ENCODE data around the gene STAP2.
"Not testable (repeated sequence)": the region's sequence is repeated elsewhere in the genome, so short reads cannot be mapped to it uniquely, and the experiment has no call there.

STAP2 gene

GRCh38 chr19:4349225-4349624 is 10.6 kb upstream of the STAP2 start:
- not testable (repeated sequence) for H4K91ac ChIP-seq (ENCODE audit: low read length); H3K14ac ChIP-seq (ENCODE audit: low read length in 2 of 2); H2BK120ac ChIP-seq (ENCODE audit: low read depth, low read length); H3K18ac ChIP-seq (ENCODE audit: low read depth in 1 of 2, low read length in 2 of 2); H2BK15ac ChIP-seq (ENCODE audit: low read depth, poor library complexity, severe bottlenecking); H3K4me3 ChIP-seq (ENCODE audit: insufficient read depth in 1 of 2, low read depth in 1 of 2, low read length in 2 of 2); H3K9me3 ChIP-seq (ENCODE audit: control insufficient read depth, low read length); H2BK5ac ChIP-seq (ENCODE audit: low read depth, low read length, poor library complexity, severe bottlenecking); H3K27ac ChIP-seq (ENCODE audit: low read length, poor library complexity, severe bottlenecking); H2AFZ ChIP-seq (ENCODE audit: low read depth, low read length); H3K27me3 ChIP-seq (ENCODE audit: control insufficient read depth in 1 of 2, insufficient read depth in 1 of 2, low read length in 2 of 2); H3K4ac ChIP-seq (ENCODE audit: low read depth in 1 of 2, low read length in 2 of 2); H3K9ac ChIP-seq (ENCODE audit: low read length); H2BK12ac ChIP-seq (ENCODE audit: low read length in 2 of 2); H3K4me1 ChIP-seq (ENCODE audit: control insufficient read depth, insufficient read depth, low read depth, low read length); H3K79me1 ChIP-seq (replicated peaks; ENCODE audit: low read length, poor library complexity, severe bottlenecking); H2AK5ac ChIP-seq (ENCODE audit: low read length, severe bottlenecking); H3K4me2 ChIP-seq (ENCODE audit: low read length, poor library complexity, severe bottlenecking); H3K23ac ChIP-seq (ENCODE audit: low read length in 2 of 2); H4K8ac ChIP-seq (ENCODE audit: low read length); DNase-seq
- 96% methylated on average over 16 of the region's 16 CpGs for WGBS
- H3K36me3 ChIP-seq (ENCODE audit: control insufficient read depth in 1 of 2, insufficient read depth in 2 of 2, low read depth in 1 of 2, low read length in 2 of 2) = peaks cover 5 to 26% of the 10 kb centered on the region in 2 experiments

GRCh38 chr19:4347521-4347920 is 8.9 kb upstream of the STAP2 start:
- H3K23ac ChIP-seq (ENCODE audit: low read length in 2 of 2) = no peak overlapping the region
- H2BK12ac ChIP-seq (ENCODE audit: low read length in 2 of 2) = no peak overlapping the region
- H3K9ac ChIP-seq (ENCODE audit: low read length) = no peak overlapping the region
- H4K91ac ChIP-seq (ENCODE audit: low read length) = no peak overlapping the region
- no peak overlapping the region for H3K18ac ChIP-seq (ENCODE audit: low read depth in 1 of 2, low read length in 2 of 2)
- H3K36me3 ChIP-seq (ENCODE audit: control insufficient read depth in 1 of 2, insufficient read depth in 2 of 2, low read depth in 1 of 2, low read length in 2 of 2) = peaks cover 4 to 17% of the 10 kb centered on the region in 2 experiments
- H3K14ac ChIP-seq (ENCODE audit: low read length in 2 of 2) = no peak overlapping the region
- no peak overlapping the region for H3K27ac ChIP-seq (ENCODE audit: low read length, poor library complexity, severe bottlenecking)
- H3K4me3 ChIP-seq (ENCODE audit: insufficient read depth in 1 of 2, low read depth in 1 of 2, low read length in 2 of 2) = no peak overlapping the region
- H4K8ac ChIP-seq (ENCODE audit: low read length) = no peak overlapping the region
- H3K9me3 ChIP-seq (ENCODE audit: control insufficient read depth, low read length) = no peaks in the 10 kb centered on the region
- no peaks in the 10 kb centered on the region for H3K27me3 ChIP-seq (ENCODE audit: control insufficient read depth in 1 of 2, insufficient read depth in 1 of 2, low read length in 2 of 2)
- no peak overlapping the region for H2BK120ac ChIP-seq (ENCODE audit: low read depth, low read length)
- 10% methylated on average over 3 of the region's 6 CpGs for WGBS
- H3K4ac ChIP-seq (ENCODE audit: low read depth in 1 of 2, low read length in 2 of 2) = no peak overlapping the region
- peaks cover 7% of the 10 kb centered on the region for H3K4me1 ChIP-seq (ENCODE audit: control insufficient read depth, insufficient read depth, low read depth, low read length)
- no peak overlapping the region for H2AFZ ChIP-seq (ENCODE audit: low read depth, low read length)
- H2BK5ac ChIP-seq (ENCODE audit: low read depth, low read length, poor library complexity, severe bottlenecking) = no peak overlapping the region
- H3K79me1 ChIP-seq (replicated peaks; ENCODE audit: low read length, poor library complexity, severe bottlenecking) = peaks cover 12% of the 10 kb centered on the region
- H3K4me2 ChIP-seq (ENCODE audit: low read length, poor library complexity, severe bottlenecking) = no peak overlapping the region
- DNase-seq = peak; percentile 98
- H2BK15ac ChIP-seq (ENCODE audit: low read depth, poor library complexity, severe bottlenecking) = no peak overlapping the region
- no peak overlapping the region for H2AK5ac ChIP-seq (ENCODE audit: low read length, severe bottlenecking)

GRCh38 chr19:4346020-4346383 is 7.4 kb upstream of the STAP2 start:
- Histone ChIP-seq H3K4me2 (ENCODE audit: low read length, poor library complexity, severe bottlenecking) (no peak overlapping the region), H2AFZ (ENCODE audit: low read depth, low read length) (no peak overlapping the region), H3K9me3 (ENCODE audit: control insufficient read depth, low read length) (no peaks in the 10 kb centered on the region), H3K36me3 (ENCODE audit: control insufficient read depth in 1 of 2, insufficient read depth in 2 of 2, low read depth in 1 of 2, low read length in 2 of 2) (peaks cover 4 to 17% of the 10 kb centered on the region in 2 experiments), H3K27me3 (ENCODE audit: control insufficient read depth in 1 of 2, insufficient read depth in 1 of 2, low read length in 2 of 2) (no peaks in the 10 kb centered on the region), H3K79me1 (replicated peaks; ENCODE audit: low read length, poor library complexity, severe bottlenecking) (peaks cover 13% of the 10 kb centered on the region), H3K23ac (ENCODE audit: low read length in 2 of 2) (no peak overlapping the region), H4K91ac (ENCODE audit: low read length) (no peak overlapping the region), H3K27ac (ENCODE audit: low read length, poor library complexity, severe bottlenecking) (no peak overlapping the region), H3K4me1 (ENCODE audit: control insufficient read depth, insufficient read depth, low read depth, low read length) (peaks cover 12% of the 10 kb centered on the region), H3K18ac (ENCODE audit: low read depth in 1 of 2, low read length in 2 of 2) (no peak overlapping the region), H3K4me3 (ENCODE audit: insufficient read depth in 1 of 2, low read depth in 1 of 2, low read length in 2 of 2) (no peak overlapping the region), H2BK5ac (ENCODE audit: low read depth, low read length, poor library complexity, severe bottlenecking) (no peak overlapping the region), H2AK5ac (ENCODE audit: low read length, severe bottlenecking) (no peak overlapping the region), H2BK120ac (ENCODE audit: low read depth, low read length) (no peak overlapping the region), H3K9ac (ENCODE audit: low read length) (no peak overlapping the region), H3K4ac (ENCODE audit: low read depth in 1 of 2, low read length in 2 of 2) (no peak overlapping the region), H2BK12ac (ENCODE audit: low read length in 2 of 2) (no peak overlapping the region), H2BK15ac (ENCODE audit: low read depth, poor library complexity, severe bottlenecking) (peak overlapping the region; percentile 23), H3K14ac (ENCODE audit: low read length in 2 of 2) (no peak overlapping the region), H4K8ac (ENCODE audit: low read length) (no peak overlapping the region)
- 89% methylated on average over 6 of the region's 6 CpGs for WGBS
- no peak for DNase-seq

- Histone ChIP-seq H2BK5ac (ENCODE audit: low read depth, low read length, poor library complexity, severe bottlenecking) (no peak overlapping the region), H3K4me2 (ENCODE audit: low read length, poor library complexity, severe bottlenecking) (no peak overlapping the region), H3K18ac (ENCODE audit: low read depth in 1 of 2, low read length in 2 of 2) (no peak overlapping the region), H2BK12ac (ENCODE audit: low read length in 2 of 2) (no peak overlapping the region), H3K9ac (ENCODE audit: low read length) (no peak overlapping the region), H3K9me3 (ENCODE audit: control insufficient read depth, low read length) (no peaks in the 10 kb centered on the region), H3K27me3 (ENCODE audit: control insufficient read depth in 1 of 2, insufficient read depth in 1 of 2, low read length in 2 of 2) (no peaks in the 10 kb centered on the region), H3K79me1 (replicated peaks; ENCODE audit: low read length, poor library complexity, severe bottlenecking) (peaks cover 13% of the 10 kb centered on the region), H3K14ac (ENCODE audit: low read length in 2 of 2) (no peak overlapping the region), H3K23ac (ENCODE audit: low read length in 2 of 2) (no peak overlapping the region), H3K36me3 (ENCODE audit: control insufficient read depth in 1 of 2, insufficient read depth in 2 of 2, low read depth in 1 of 2, low read length in 2 of 2) (peaks cover 4 to 13% of the 10 kb centered on the region in 2 experiments), H4K8ac (ENCODE audit: low read length) (no peak overlapping the region), H3K27ac (ENCODE audit: low read length, poor library complexity, severe bottlenecking) (no peak overlapping the region), H3K4me3 (ENCODE audit: insufficient read depth in 1 of 2, low read depth in 1 of 2, low read length in 2 of 2) (no peak overlapping the region), H4K91ac (ENCODE audit: low read length) (no peak overlapping the region), H3K4me1 (ENCODE audit: control insufficient read depth, insufficient read depth, low read depth, low read length) (peaks cover 12% of the 10 kb centered on the region), H2BK120ac (ENCODE audit: low read depth, low read length) (no peak overlapping the region), H3K4ac (ENCODE audit: low read depth in 1 of 2, low read length in 2 of 2) (no peak overlapping the region), H2AFZ (ENCODE audit: low read depth, low read length) (no peak overlapping the region), H2AK5ac (ENCODE audit: low read length, severe bottlenecking) (no peak overlapping the region), H2BK15ac (ENCODE audit: low read depth, poor library complexity, severe bottlenecking) (peak overlapping the region; percentile 23)
- no peak for DNase-seq
- 95% methylated on average over 15 of the region's 15 CpGs for WGBS
Observed at GRCh38 chr19:4345342-4346019, 6.9 kb upstream of the STAP2 start.

All from mesenchymal stem cell (in vitro differentiated cells and primary cell).